ENCODE data around the gene ABCC1.
"Not testable (repeated sequence)": the region's sequence is repeated elsewhere in the genome, so short reads cannot be mapped to it uniquely, and the experiment has no call there.

ABCC1 gene

GRCh38 chr16:16159662-16160061 lies 210.2 kb downstream of the ABCC1 start:
- DNase-seq (ENCODE audit: low read depth) = no peak

DNA sequence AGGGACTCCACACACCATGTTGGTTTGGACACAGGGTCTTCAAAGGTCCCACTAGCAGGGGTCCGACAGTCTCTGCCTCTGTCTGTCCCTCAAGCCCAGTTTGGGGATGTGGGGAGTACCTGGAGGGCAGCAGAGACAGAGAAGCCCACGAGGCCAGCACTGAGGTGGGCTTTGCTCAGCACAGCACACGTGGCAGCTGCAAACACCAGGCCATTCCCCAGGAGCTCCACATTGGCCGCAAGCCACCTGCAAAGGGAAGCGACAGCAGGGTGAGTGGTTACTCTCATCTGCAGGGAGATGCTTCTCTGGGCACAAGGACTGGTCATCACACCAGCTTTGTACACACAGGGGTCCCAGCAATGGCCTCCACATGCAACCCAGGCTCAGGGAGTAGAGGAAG lies 211.9 kb downstream of the ABCC1 start:
- no peak for DNase-seq (ENCODE audit: low read depth)

GRCh38 chr16:16161840-16162239 lies 212.4 kb downstream of the ABCC1 start:
- not testable (repeated sequence) for DNase-seq (ENCODE audit: low read depth)

- no peak for DNase-seq (ENCODE audit: low read depth)
Observed at GRCh38 chr16:16162591-16162990, 213.2 kb downstream of the ABCC1 start.

- no peak for DNase-seq (ENCODE audit: low read depth)
Observed at GRCh38 chr16:16163109-16163508, 213.7 kb downstream of the ABCC1 start.

DNA sequence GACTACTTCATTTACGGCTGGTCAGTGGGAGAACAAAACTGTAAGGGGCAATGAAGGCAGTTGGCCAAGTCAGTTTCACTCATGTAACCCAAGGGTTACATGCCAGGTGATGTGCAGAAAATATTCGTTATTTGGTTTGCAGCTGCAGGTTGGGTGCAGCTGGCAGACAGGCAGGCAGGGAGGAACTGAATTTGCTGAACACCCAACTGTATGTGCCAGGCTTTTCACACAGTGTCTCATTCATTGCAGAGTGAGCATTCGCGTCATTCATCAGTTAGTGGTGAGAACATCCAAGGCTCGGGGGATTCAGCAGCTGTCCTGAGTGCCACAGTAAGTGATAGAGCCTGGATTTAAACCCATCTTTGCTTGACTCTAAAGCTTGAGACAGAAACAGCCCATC lies 214.2 kb downstream of the ABCC1 start:
- no peak for DNase-seq (ENCODE audit: low read depth)

GRCh38 chr16:16164243-16164642 lies 214.8 kb downstream of the ABCC1 start:
- no peak for DNase-seq (ENCODE audit: low read depth)

DNA sequence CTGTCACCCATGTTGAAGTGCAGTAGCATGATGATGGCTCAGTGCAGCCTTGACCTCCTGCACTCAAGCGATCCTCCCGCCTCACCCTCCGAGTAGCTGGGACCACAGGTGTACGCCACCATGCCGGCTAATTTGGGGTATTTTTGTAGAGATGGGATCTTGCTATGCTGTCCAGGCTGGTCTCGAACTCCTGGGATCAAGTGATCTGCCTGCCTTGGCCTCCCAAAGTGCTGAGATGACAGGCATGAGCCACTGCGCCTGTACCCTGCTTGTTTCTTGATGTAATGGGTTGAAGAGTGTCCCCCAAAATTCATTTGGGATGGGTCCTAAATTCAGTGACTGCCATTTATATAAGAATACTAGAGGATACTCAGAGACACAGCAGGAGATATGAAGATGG lies 216.7 kb downstream of the ABCC1 start:
- DNase-seq (ENCODE audit: low read depth) = no peak

GRCh38 chr16:16166949-16167348 lies 217.5 kb downstream of the ABCC1 start:
- DNase-seq (ENCODE audit: low read depth) = no peak

DNA sequence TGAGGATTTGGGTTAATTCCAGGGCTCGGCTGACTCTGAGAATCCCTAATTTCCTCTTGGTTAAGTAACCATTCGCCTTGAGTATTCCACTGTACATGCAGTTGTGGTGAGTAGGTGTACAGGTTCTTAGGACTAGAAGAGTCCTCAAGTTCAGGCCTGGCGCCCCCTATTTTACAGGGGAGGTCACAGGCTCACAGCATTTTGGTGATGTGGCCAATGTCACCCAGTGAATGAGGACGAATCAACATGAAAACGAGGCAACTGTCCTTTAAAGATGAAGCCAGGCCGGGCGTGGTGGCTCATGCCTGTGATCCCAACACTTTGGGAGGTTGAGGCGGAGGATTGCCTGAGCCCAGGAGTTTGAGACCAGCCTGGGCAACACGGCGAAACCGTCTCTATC lies 218.5 kb downstream of the ABCC1 start:
- no peak for DNase-seq (ENCODE audit: low read depth)

- no peak for DNase-seq (ENCODE audit: low read depth)
Observed at GRCh38 chr16:16168431-16168830, 219.0 kb downstream of the ABCC1 start.

GRCh38 chr16:16169615-16170014 lies 220.2 kb downstream of the ABCC1 start:
- DNase-seq (ENCODE audit: low read depth) = no peak

DNA sequence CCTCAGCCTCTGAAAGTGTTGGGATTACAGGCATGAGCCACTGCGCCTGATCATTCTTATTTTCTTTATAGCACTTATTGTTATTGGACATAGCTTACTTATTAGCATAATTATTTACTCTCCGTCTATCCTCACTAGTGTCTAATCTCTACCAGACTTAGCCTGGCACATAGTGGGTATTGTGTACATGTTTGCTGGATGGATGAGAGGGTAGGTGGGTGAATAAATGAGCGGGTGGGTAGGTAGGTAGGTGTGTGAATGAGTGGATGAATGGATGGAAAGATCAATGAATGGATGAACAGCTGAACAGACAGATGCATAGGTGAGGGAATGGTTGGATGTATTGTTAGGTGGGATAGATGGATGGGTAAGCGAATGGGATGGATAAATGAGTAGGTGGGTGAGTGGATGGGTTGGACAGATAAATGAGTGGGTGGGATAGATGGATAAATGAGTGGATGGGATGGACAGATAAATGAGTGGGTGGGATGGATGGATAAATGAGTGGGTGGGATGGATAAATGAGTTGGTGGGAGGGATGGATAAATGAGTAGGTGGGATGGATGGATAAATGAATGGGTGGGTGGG lies 222.0 kb downstream of the ABCC1 start:
- DNase-seq (ENCODE audit: low read depth) = no peak

DNA sequence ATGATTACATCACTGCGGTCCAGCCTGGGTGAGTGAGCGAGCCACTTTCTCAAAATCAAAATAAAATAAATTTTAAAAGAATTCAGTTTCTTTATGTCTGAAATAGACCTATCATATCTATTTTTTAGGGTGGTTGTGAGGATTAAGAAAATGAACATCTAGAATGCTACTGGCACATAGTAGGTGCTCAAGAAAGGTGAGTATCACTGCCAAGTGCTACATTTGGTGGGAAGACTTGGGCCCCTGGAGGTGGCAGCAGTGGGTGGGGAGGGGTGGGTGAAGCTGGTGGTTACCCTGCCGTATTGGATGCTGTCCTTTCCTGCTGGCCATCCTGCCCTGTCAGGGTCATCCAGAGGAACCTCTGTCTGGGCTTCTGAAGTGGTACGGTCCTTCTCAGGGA lies 223.6 kb downstream of the ABCC1 start:
- no peak for DNase-seq (ENCODE audit: low read depth)

GRCh38 chr16:16175296-16175695 lies 225.9 kb downstream of the ABCC1 start:
- no peak for DNase-seq (ENCODE audit: low read depth)

GRCh38 chr16:16176328-16176727 lies 226.9 kb downstream of the ABCC1 start:
- DNase-seq (ENCODE audit: low read depth) = no peak

DNA sequence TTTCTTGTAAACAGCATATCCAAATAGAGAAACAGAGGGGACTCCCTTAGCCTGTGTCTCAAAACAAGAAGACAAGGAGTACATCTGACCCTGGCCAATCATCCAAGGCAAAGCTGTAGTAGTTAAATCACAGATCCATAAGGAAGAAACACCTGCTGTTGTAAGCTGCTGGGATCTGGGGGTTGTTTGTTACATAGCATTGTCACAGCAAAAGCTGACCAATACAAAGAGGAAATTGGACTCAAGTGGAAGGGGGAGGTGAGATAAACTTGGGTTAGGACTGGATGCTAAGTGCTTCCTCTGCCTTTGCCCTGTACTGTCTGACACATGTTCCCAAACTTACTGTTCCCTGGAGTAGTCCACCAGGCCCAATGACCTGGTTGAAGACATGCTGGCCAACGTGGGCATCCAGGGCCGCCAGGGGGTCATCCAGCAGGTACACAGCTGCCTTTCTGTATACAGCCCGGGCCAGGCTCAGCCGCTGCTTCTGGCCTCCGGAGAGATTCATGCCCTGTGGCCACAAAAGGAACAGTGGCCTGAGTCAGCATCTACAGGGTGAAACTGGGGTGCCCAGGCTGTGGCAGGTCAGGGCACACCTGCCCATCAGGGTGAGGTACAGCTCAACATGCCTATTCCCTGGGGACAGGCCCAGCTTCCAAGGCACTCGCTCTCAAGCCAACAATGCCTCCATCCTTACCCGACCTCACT lies 229.2 kb downstream of the ABCC1 start:
- DNase-seq (ENCODE audit: low read depth) = no peak

DNA sequence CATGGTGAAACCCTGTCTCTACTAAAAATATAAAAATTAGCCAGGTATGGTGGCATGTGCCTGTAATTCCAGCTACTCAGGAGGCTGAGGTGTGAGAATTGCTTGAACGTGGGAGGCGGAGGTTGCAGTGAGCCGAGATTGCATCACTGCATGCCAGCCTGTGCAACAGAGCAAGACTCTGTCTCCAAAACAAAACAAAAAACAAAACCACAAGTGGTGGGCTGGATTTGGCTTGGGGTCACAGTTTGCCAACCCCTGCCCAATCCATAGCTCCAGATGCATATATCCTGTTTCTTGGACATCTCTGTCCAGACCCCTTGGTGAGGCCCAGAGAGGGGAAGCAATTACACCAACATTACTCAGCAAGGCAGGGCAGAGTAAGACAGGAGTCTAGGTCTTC lies 232.3 kb downstream of the ABCC1 start:
- DNase-seq (ENCODE audit: low read depth) = not testable (repeated sequence)

DNA sequence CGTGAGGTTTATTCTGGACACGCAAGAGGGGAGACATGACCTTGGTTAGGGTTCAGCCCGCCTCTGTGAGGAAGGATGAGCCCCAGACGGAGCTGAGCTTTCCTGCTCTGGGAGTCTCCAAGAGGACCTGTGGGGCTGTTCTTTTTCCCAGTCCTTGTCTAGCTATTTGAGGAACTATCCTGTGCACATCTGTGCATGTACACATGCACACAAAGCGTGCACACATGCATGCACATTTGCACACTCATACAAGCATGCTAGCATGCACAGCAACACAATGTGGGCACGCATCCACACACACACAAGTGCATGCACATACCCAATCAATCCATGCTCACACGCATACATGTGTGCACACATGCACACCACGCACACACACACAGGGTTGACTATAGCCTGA lies 233.5 kb downstream of the ABCC1 start:
- DNase-seq (ENCODE audit: low read depth) = no peak

- DNase-seq (ENCODE audit: low read depth) = no peak
Observed at GRCh38 chr16:16183562-16183961, 234.1 kb downstream of the ABCC1 start.

DNA sequence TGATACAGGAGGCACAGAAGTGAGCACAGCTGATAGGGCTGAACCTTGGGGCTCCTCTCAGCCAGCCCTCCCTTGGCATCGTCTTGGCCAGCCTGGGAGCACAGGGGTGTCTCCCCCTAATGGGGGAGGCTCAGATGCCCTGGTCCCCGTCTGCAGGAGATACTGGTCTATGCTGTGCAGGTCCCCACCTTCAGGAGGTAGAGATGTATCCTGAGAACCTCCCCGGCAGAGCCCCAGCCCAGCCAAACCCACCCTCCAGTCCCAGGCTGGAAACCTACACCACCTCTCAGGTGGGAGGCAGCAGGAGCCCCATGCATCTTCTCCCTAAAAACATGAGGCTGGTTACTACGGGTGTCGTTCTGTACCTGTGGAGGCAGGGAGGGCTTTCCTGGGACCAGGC lies 235.2 kb downstream of the ABCC1 start:
- DNase-seq (ENCODE audit: low read depth) = no peak

DNA sequence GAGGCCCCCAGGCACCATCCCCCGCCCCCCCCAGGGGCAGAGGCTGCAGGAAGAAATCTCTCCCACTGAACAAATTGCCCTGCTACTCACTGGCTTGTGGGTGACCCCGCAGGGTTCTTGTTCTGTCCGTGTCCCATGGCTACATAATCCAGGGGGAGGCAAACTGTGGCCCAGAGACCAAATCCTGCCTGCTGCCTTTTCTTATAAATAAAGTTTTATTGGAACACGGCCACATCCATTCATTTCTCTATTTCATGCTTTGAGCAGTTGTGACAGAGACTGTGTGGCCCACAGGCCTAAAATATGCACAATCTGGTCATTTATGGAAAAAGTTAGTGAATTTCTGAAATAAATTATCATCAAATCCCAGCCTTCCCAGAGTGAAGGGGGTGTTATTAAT lies 235.7 kb downstream of the ABCC1 start:
- no peak for DNase-seq (ENCODE audit: low read depth)

- DNase-seq (ENCODE audit: low read depth) = no peak
Observed at GRCh38 chr16:16186820-16187219, 237.4 kb downstream of the ABCC1 start.

DNA sequence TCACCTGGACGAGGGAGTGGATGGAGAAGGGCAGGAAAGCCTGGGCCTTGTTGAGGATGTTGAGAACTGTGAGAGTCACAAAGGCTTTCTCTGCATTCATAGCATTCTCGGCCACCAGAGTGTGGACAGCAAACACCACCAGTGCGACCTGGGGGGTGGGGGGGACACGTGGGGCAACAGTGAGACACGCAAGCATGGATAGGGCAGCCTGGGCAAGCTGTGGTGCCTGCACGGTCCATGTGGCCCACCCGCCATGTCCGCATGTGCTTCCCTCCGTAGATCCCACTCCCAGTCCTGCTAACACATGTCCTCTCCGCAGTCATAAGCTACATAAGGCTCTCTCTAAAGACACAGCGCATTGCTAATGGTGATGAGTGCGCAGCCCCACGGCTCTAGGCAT lies 239.4 kb downstream of the ABCC1 start:
- no peak for DNase-seq (ENCODE audit: low read depth)
